HG03025 (cell line): ENCODE data around the gene MTCL1.

Source experiments
- ATAC-seq: cut with Tn5 transposase; IDR thresholded peaks from one replicate; pipeline ENCODE4 v1.9.1; 2021; ENCODE audit warnings: mild to moderate bottlenecking, moderate library complexity; ENCODE audit not compliant: unreplicated experiment, low FRiP score

Gene MTCL1

GRCh38 chr18:8709248-8710059 lies 4.1 kb downstream of the MTCL1 start:
- ATAC-seq = no peak

- no peak for ATAC-seq
Measured at GRCh38 chr18:8711736-8712135, 6.4 kb downstream of the MTCL1 start.

- ATAC-seq = no peak
Measured at GRCh38 chr18:8713691-8714090, 8.3 kb downstream of the MTCL1 start.

GRCh38 chr18:8715599-8715998 lies 10.2 kb downstream of the MTCL1 start:
- ATAC-seq = no peak

GRCh38 chr18:8717011-8717770 lies 11.8 kb downstream of the MTCL1 start:
- no peak for ATAC-seq

- no peak for ATAC-seq
Measured at GRCh38 chr18:8718401-8718913, 13.1 kb downstream of the MTCL1 start.

- ATAC-seq = no peak
Measured at GRCh38 chr18:8719192-8719591, 13.8 kb downstream of the MTCL1 start.

- ATAC-seq = no peak
Measured at GRCh38 chr18:8720141-8720540, 14.8 kb downstream of the MTCL1 start.

- ATAC-seq = no peak
Measured at GRCh38 chr18:8721094-8721669, 15.8 kb downstream of the MTCL1 start.

GRCh38 chr18:8721716-8722115 lies 16.4 kb downstream of the MTCL1 start:
- ATAC-seq = no peak

- ATAC-seq = no peak
Measured at GRCh38 chr18:8722946-8723820, 17.8 kb downstream of the MTCL1 start.

- no peak for ATAC-seq
Measured at GRCh38 chr18:8724452-8724851, 19.1 kb downstream of the MTCL1 start.

- no peak for ATAC-seq
Measured at GRCh38 chr18:8726281-8726680, 20.9 kb downstream of the MTCL1 start.

GRCh38 chr18:8726963-8727705 lies 21.8 kb downstream of the MTCL1 start:
- no peak for ATAC-seq

GRCh38 chr18:8730080-8730827 lies 24.9 kb downstream of the MTCL1 start:
- no peak for ATAC-seq

GRCh38 chr18:8732442-8733360 lies 27.3 kb downstream of the MTCL1 start:
- no peak for ATAC-seq

- no peak for ATAC-seq
Measured at GRCh38 chr18:8734496-8734895, 29.1 kb downstream of the MTCL1 start.

- no peak for ATAC-seq
Measured at GRCh38 chr18:8735274-8735673, 29.9 kb downstream of the MTCL1 start.
